ENCODE data around the gene PPP1R13L.
A peak's percentile ranks its signal among the peaks of the same experiment; 100 is the strongest.

The PPP1R13L gene

GRCh38 chr19:45405435-45406225 is 761 bp upstream of the PPP1R13L start:
- DNase-seq, result peak; percentile 92 to 96 (median 96)

GRCh38 chr19:45403781-45404556 is 900 bp downstream of the PPP1R13L start:
- peak in 2 of 3 experiments; percentile 6 to 17 for DNase-seq

- DNase-seq, result no peak
Measured at GRCh38 chr19:45403272-45403671, 1.6 kb downstream of the PPP1R13L start.

GRCh38 chr19:45402298-45403061 is 2.4 kb downstream of the PPP1R13L start:
- no peak for DNase-seq

GRCh38 chr19:45401815-45402214 is 3.1 kb downstream of the PPP1R13L start:
- no peak for DNase-seq

- no peak for DNase-seq
Measured at GRCh38 chr19:45400192-45400591, 4.7 kb downstream of the PPP1R13L start.

- DNase-seq, result no peak
Measured at GRCh38 chr19:45395821-45396617, 8.8 kb downstream of the PPP1R13L start.

GRCh38 chr19:45391871-45392665 is 12.8 kb downstream of the PPP1R13L start:
- DNase-seq, result no peak

GRCh38 chr19:45391346-45391745 is 13.5 kb downstream of the PPP1R13L start:
- DNase-seq, result no peak

- DNase-seq, result no peak
Measured at GRCh38 chr19:45385392-45386221, 19.3 kb downstream of the PPP1R13L start.

- DNase-seq, result no peak
Measured at GRCh38 chr19:45382426-45382825, 22.4 kb downstream of the PPP1R13L start.

GRCh38 chr19:45380107-45380506 is 24.8 kb downstream of the PPP1R13L start:
- DNase-seq, result no peak

GRCh38 chr19:45376045-45376724 is 28.7 kb downstream of the PPP1R13L start:
- DNase-seq, result no peak

- peak; percentile 97 to 99 (median 99) for DNase-seq
Measured at GRCh38 chr19:45370410-45371204, 34.3 kb downstream of the PPP1R13L start, which contains the start of gene ERCC2. TSS of gene ERCC2 (minus strand) at chr19:45370573. CDS start at chr19:45370540, 33 bp downstream.

- no peak for DNase-seq
Measured at GRCh38 chr19:45368737-45369340, 36.0 kb downstream of the PPP1R13L start.

- no peak for DNase-seq
Measured at GRCh38 chr19:45368127-45368526, 36.7 kb downstream of the PPP1R13L start.

GRCh38 chr19:45364696-45365095 is 40.2 kb downstream of the PPP1R13L start:
- no peak for DNase-seq

GRCh38 chr19:45363861-45364459 is 40.9 kb downstream of the PPP1R13L start:
- no peak for DNase-seq
